B cell (primary cell): ENCODE results near the gene SPPL2B. TPM values are rescaled to one million over a fixed set of nuclear protein-coding genes. Genes with fewer than 3 reads are reported as not detected.

Experiments
- ATAC-seq: fragments of 200-7000 bp; cut with Tn5 transposase; one replicate; pipeline ENCODE4 v1.10.0; 2021; ENCODE audit warnings: low read depth, mild to moderate bottlenecking, moderate number of reproducible peaks, moderate library complexity
- CTCF ChIA-PET: fragments of 350-600 bp; sonication (Branson Sonifier 250); formaldehyde crosslinking; loops from one replicate; lab custom pipeline; 2021; ENCODE audit warnings: antibody characterized with exemption, inconsistent platforms; lab: Charles Lee
- POLR2A ChIA-PET: fragments of 350-600 bp; sonication (Branson Sonifier 250); formaldehyde crosslinking; loops from one replicate; lab custom pipeline; 2021; ENCODE audit warnings: antibody characterized with exemption; lab: Charles Lee
- DNase-seq: peaks from one replicate; pipeline ENCODE4 v3.0.0; 2013
- H2AFZ ChIP-seq: 2 replicates; pipeline ENCODE4 v1.6.1; 2012; ENCODE audit warnings: mild to moderate bottlenecking, low read depth, low read length; ENCODE audit not compliant: insufficient read depth, poor library complexity, severe bottlenecking
- H3K27ac ChIP-seq, 2 donors: 1 replicate in 1 of 2; 2 replicates in 1 of 2; pipeline ENCODE4 v1.5.1; 2012 to 2013; ENCODE audit warnings: low read length in 2 of 2, mild to moderate bottlenecking in 2 of 2, moderate library complexity in 1 of 2
- H3K27me3 ChIP-seq, 4 experiments: fragments of 200-600 bp in 1 of 4; sonication (generic) in 1 of 4; replicated peaks in 1 of 4; 1 replicate in 2 of 4; 2 replicates in 2 of 4; pipeline versions ENCODE4 v1.6.1 to v1.7.0; 2013 to 2016; ENCODE audit warnings: low read length in 3 of 4, mild to moderate bottlenecking in 2 of 4, mixed read lengths in 1 of 4, moderate library complexity in 1 of 4; ENCODE audit not compliant: insufficient read depth in 4 of 4, control insufficient read depth in 3 of 4; ENCODE audit errors: control extremely low read depth in 1 of 4
- H3K36me3 ChIP-seq, 2 experiments: replicated peaks in 1 of 2; 1 replicate in 1 of 2; 2 replicates in 1 of 2; pipeline versions ENCODE4 v1.6.1 to v1.7.1; 2013; ENCODE audit warnings: low read length in 1 of 2; ENCODE audit not compliant: insufficient read depth in 2 of 2, control insufficient read depth in 1 of 2; ENCODE audit errors: control extremely low read depth in 1 of 2, extremely low read depth in 1 of 2
- H3K4me1 ChIP-seq, 2 donors: fragments of 200-600 bp in 1 of 2; sonication (generic) in 1 of 2; 1 replicate in 1 of 2; 2 replicates in 1 of 2; pipeline versions ENCODE4 v1.5.1 to v1.6.1; 2013 to 2017; ENCODE audit warnings: low read length in 2 of 2; ENCODE audit not compliant: control insufficient read depth in 2 of 2, insufficient read depth in 2 of 2
- H3K4me2 ChIP-seq: replicated peaks from 2 replicates; pipeline ENCODE3; 2012; ENCODE audit warnings: mild to moderate bottlenecking, low read depth, low read length; ENCODE audit not compliant: poor library complexity, severe bottlenecking
- H3K4me3 ChIP-seq, 5 experiments: fragments of 200-600 bp in 1 of 5; sonication (generic) in 1 of 5; 1 replicate in 3 of 5; 2 replicates in 2 of 5; pipeline versions ENCODE4 v1.5.1 to v1.7.0; 2011 to 2016; ENCODE audit warnings: low read length in 4 of 5, mild to moderate bottlenecking in 4 of 5, low read depth in 2 of 5, control low read depth in 1 of 5, moderate library complexity in 1 of 5; ENCODE audit not compliant: insufficient read depth in 1 of 5; ENCODE audit errors: control extremely low read depth in 1 of 5, extremely low read depth in 1 of 5
- H3K79me2 ChIP-seq: fragments of 200-600 bp; sonication (generic); one replicate; pipeline ENCODE4 v1.6.0; 2016; ENCODE audit warnings: low read length; ENCODE audit not compliant: control insufficient read depth, insufficient read depth
- H3K9ac ChIP-seq: fragments of 200-600 bp; sonication (generic); 2 replicates; pipeline ENCODE4 v1.6.1; 2017; ENCODE audit warnings: mild to moderate bottlenecking, low read length, moderate library complexity
- H3K9me3 ChIP-seq, 3 donors: one replicate each; pipeline versions ENCODE4 v1.6.1 to v1.7.1; 2013; ENCODE audit warnings: low read length in 2 of 3; ENCODE audit not compliant: control insufficient read depth in 2 of 3, insufficient read depth in 1 of 3; ENCODE audit errors: control extremely low read depth in 1 of 3
- H4K20me1 ChIP-seq: 2 replicates; pipeline ENCODE4 v1.6.0; 2012; ENCODE audit warnings: mild to moderate bottlenecking, low read length; ENCODE audit not compliant: insufficient read depth, control insufficient read depth, poor library complexity, severe bottlenecking
- H3K27ac Mint-ChIP-seq: one replicate; pipeline ENCODE4 v1.8.0; 2021; ENCODE audit warnings: mixed read lengths
- H3K27me3 Mint-ChIP-seq: one replicate; pipeline ENCODE4 v1.8.0; 2021; ENCODE audit warnings: mixed read lengths
- H3K4me1 Mint-ChIP-seq: one replicate; pipeline ENCODE4 v1.8.0; 2021; ENCODE audit warnings: mixed read lengths
- H3K4me3 Mint-ChIP-seq: one replicate; pipeline ENCODE4 v1.8.0; 2021; ENCODE audit warnings: mixed read lengths
- H3K9me3 Mint-ChIP-seq: one replicate; pipeline ENCODE4 v1.8.0; 2022; ENCODE audit warnings: mixed read lengths; ENCODE audit not compliant: insufficient read depth
- EZH2 ChIP-seq: IDR thresholded peaks from 2 replicates; pipeline ENCODE4 v1.6.1; 2012; ENCODE audit warnings: borderline replicate concordance, low read depth, mild to moderate bottlenecking, moderate library complexity, low read length; ENCODE audit not compliant: insufficient read depth, poor library complexity, severe bottlenecking
- WGBS: methylation state at CpG from one replicate; pipeline ENCODE4 v1.1.5; 2013; ENCODE audit warnings: missing lambda C conversion rate; ENCODE audit not compliant: insufficient coverage; 5-methylcytosine and 5-hydroxymethylcytosine counted together
- intact Hi-C: fragments of 100-400 bp; cut with micrococcal nuclease; formaldehyde crosslinking; loops from one replicate; pipeline ENCODE4 v1.10.0; 2022
- polyA plus RNA-seq: library from polyadenylated mRNA; depleted of rRNA; stranded (reverse); fragments of >200 nt; gene quantifications from 2 replicates; pipeline ENCODE4 v1.2.3, GENCODE V29; 2012
- total RNA-seq, 2 donors: library from RNA; stranded (reverse); fragments of 120-200 nt in 1 of 2; gene quantifications; 1 replicate in 1 of 2; 2 replicates in 1 of 2; pipeline versions ENCODE4 v1.2.3 to v1.2.4, GENCODE V29; 2013 to 2022
- TF ChIP-seq, protein P1 (sequence below): fragments of 200-600 bp; IDR thresholded peaks from one replicate; pipeline ENCODE4 v1.8.0; 2022; ENCODE audit warnings: antibody characterized with exemption, mild to moderate bottlenecking

The SPPL2B gene
- total and polyA plus RNA-seq, 2 donors (not counting 1 experiment from before 2014, with no cell fraction given), result 415 to 479 TPM

DNA sequence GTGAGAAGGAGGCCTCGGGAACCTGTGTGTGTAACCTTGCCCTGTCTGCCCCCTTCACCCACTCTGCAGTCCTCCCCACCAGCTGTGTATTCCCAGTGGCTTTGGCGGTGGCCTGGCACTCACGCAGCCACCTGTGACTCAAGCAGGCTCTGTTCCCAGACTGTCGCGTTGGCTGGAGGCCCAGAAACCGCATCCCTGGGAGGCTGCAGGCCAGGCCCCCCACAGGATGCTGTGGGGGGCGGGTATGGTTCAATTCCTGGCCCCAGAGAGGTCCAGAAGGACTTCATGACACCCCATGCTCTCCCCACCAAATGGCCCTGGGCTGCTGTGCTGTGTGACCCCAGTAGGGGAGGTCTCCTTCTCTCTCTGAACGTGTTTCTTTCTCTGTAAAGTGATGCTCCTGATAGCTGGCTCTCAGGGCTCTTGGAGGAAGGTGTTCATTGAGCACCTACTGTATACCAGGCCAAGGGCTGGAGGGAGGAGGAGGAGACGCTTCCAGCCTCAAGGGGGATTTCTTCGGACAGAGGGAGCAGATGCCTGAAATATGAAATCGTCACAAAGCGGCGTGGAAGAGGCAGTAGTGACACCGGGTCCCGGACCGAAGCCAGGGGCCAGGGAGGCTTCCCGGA is 18.6 kb upstream of the SPPL2B start:
- ChIA-PET POLR2A (interaction anchor here (0.7 to 1.8 kb wide), 6 partner anchors 13 to 84 kb away, joined by 3 to 18 read pairs (median 4); partner anchors contain the start of gene PEAK3), CTCF (interaction anchor here (0.6 to 1.6 kb wide), 6 partner anchors 10 to 154 kb away, joined by 3 to 8 read pairs (median 4); partner anchors contain the start of gene JSRP1)
- no peak overlapping the region for H3K27ac Mint-ChIP-seq
- TF ChIP-seq EZH2, result no peak
- TF ChIP-seq, protein P1, sequence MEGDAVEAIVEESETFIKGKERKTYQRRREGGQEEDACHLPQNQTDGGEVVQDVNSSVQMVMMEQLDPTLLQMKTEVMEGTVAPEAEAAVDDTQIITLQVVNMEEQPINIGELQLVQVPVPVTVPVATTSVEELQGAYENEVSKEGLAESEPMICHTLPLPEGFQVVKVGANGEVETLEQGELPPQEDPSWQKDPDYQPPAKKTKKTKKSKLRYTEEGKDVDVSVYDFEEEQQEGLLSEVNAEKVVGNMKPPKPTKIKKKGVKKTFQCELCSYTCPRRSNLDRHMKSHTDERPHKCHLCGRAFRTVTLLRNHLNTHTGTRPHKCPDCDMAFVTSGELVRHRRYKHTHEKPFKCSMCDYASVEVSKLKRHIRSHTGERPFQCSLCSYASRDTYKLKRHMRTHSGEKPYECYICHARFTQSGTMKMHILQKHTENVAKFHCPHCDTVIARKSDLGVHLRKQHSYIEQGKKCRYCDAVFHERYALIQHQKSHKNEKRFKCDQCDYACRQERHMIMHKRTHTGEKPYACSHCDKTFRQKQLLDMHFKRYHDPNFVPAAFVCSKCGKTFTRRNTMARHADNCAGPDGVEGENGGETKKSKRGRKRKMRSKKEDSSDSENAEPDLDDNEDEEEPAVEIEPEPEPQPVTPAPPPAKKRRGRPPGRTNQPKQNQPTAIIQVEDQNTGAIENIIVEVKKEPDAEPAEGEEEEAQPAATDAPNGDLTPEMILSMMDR, result no peak
- DNase-seq (no peak), ATAC-seq (no peak)
- no peaks in the 10 kb centered on the region for H3K9me3 Mint-ChIP-seq
- no peaks in the 10 kb centered on the region for H4K20me1 ChIP-seq
- H3K36me3 ChIP-seq, result no peaks in the 10 kb centered on the region
- no peak overlapping the region for H3K4me3 Mint-ChIP-seq
- H2AFZ ChIP-seq, result no peak overlapping the region
- H3K4me2 ChIP-seq, result no peak overlapping the region
- H3K4me1 ChIP-seq, result peaks cover 29% of the 10 kb centered on the region in 2 donors
- H3K4me3 ChIP-seq, result no peak overlapping the region
- WGBS, result 66% methylated on average over 13 of the region's 17 CpGs
- no peak overlapping the region for H3K27ac ChIP-seq
- H3K4me1 Mint-ChIP-seq, result peaks cover 21% of the 10 kb centered on the region
- peaks cover under 1 to 18% (median 1%) of the 10 kb centered on the region in 3 donors for H3K9me3 ChIP-seq
- intact Hi-C loops, result loop anchor here (10.0 kb wide), 1 partner anchor 155 kb away; the partner anchor contains the start of gene AP3D1
- H3K79me2 ChIP-seq, result peaks cover 16% of the 10 kb centered on the region
- no peak overlapping the region for H3K9ac ChIP-seq
- H3K27me3 Mint-ChIP-seq, result peaks cover 12% of the 10 kb centered on the region
- H3K27me3 ChIP-seq, result peaks cover 0 to 45% (median 18%) of the 10 kb centered on the region in 4 experiments

DNA sequence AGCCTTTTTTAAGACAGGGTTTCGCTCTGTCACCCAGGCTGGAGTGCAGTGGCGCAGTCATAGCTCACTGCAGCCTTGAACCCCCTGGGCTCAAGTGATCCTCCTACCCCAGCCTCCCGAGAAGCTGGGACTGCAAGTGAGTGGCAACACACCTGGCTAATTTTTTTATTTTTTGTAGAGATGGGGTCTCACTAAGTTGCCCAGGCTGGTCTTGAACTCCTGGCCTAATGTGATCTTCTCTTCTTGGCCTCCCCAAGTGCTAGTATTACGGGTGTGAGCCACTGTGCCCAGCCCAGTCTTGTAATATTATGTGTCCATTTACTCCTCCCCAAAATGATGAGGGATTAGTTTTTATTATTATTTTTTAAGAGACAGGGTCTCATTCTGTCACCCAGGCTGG is 17.4 kb upstream of the SPPL2B start:
- ChIA-PET POLR2A (interaction anchor here (0.7 to 1.2 kb wide), 2 partner anchors 11 to 22 kb away, joined by 3 to 5 read pairs; no protein-coding TSS in a partner anchor), CTCF (interaction anchor here (0.8 kb wide), 1 partner anchor 36 kb away, joined by 3 read pairs; no protein-coding TSS in a partner anchor)
- peaks cover 3% of the 10 kb centered on the region for H3K9me3 Mint-ChIP-seq
- Histone ChIP-seq H3K9ac (no peak overlapping the region), H3K27ac (no peak overlapping the region), H3K9me3 (peaks cover 3 to 23% (median 8%) of the 10 kb centered on the region in 3 donors), H3K4me3 (no peak overlapping the region), H3K4me2 (no peak overlapping the region), H3K79me2 (peaks cover 11% of the 10 kb centered on the region), H3K36me3 (no peaks in the 10 kb centered on the region), H4K20me1 (no peaks in the 10 kb centered on the region), H3K27me3 (peaks cover 0 to 45% (median 18%) of the 10 kb centered on the region in 4 experiments), H3K4me1 (peaks cover 37 to 39% of the 10 kb centered on the region in 2 donors), H2AFZ (no peak overlapping the region)
- intact Hi-C loops, result loop anchor here (10.0 kb wide), 1 partner anchor 156 kb away; the partner anchor contains the start of gene AP3D1
- H3K4me3 Mint-ChIP-seq, result no peak overlapping the region
- DNase-seq (no peak), ATAC-seq (no peak)
- no peak overlapping the region for H3K27ac Mint-ChIP-seq
- WGBS, result 90% methylated on average over 2 of the region's 4 CpGs
- TF ChIP-seq, protein P1, result no peak
- TF ChIP-seq EZH2, result no peak
- peaks cover 31% of the 10 kb centered on the region for H3K4me1 Mint-ChIP-seq
- H3K27me3 Mint-ChIP-seq, result peaks cover 12% of the 10 kb centered on the region
